Measurements from ENCODE around the gene PTCH1. TPM values are rescaled to one million over a fixed set of nuclear protein-coding genes. Genes with fewer than 3 reads are reported as not detected.

PTCH1 gene
- polyA plus RNA-seq (2011; rRNA removed) (4.8 and 7.7 TPM in 2 replicates), polyA plus RNA-seq (2017; fragmentation: RNase III; extraction: RNeasy Plus Mini Kit Qiagen cat#74134 plus additional on column Dnase treatment) (1.6 to 1.9 TPM (median 1.9 TPM) in 3 replicates), polyA minus RNA-seq (2011; rRNA and poly(A)+ RNA removed) (11.4 and 19.0 TPM in 2 replicates)
- polyA plus RNA-seq (2012; cell fraction: cytosol; rRNA removed) = 2.9 and 4.8 TPM in 2 replicates
- polyA plus RNA-seq (2012; cell fraction: nucleus; rRNA removed) = 8.1 and 8.2 TPM in 2 replicates

GRCh38 chr9:95516734-95517558 lies at the start of gene PTCH1:
Gene PTCH1 (minus strand): TSS chr9:95516971.
- Histone ChIP-seq H3K4me3 (peak within 1 kb of the TSS; percentile 64), H3K4me2 (peak within 1 kb of the TSS; percentile 99), H3K27ac (peak within 1 kb of the TSS; percentile 42 to 79; a peak in 5 of 6 replicates), H3K4me1 (0 out of 3 replicates have a peak, but pooled peaks cover under 1% of the 10 kb centered on the region), H3K9me3 (no peaks in the 10 kb centered on the region)
- DNase-seq (ENCODE audit: low read depth in 1 of 2, low spot score in 1 of 2) = peak; percentile 13 to 42
- TF ChIP-seq MAX (IDR thresholded peaks at IDR 0.05) = peak; percentile 34; the same call in 1 of the 2 replicates
- peak; percentile 77 for TF ChIP-seq USF2 (IDR thresholded peaks at IDR 0.05)
- no peak for TF ChIP-seq NFE2L2 (conservative IDR thresholded peaks at IDR 0.05; ENCODE audit: low read length)
- peak; percentile 31; the same call in 1 of the 2 replicates for TF ChIP-seq E2F6 (IDR thresholded peaks at IDR 0.05; ENCODE audit: borderline replicate concordance, low read depth)
- 0 out of 5 replicates have a peak, but pooled peaks of 1 of the 2 experiments have one; percentile 13 for TF ChIP-seq RAD21 (conservative IDR thresholded peaks at IDR 0.05 in 1 of 2, IDR thresholded peaks at IDR 0.05 in 1 of 2)
- TF ChIP-seq SREBF2 (IDR thresholded peaks at IDR 0.05) = no peak
- POLR2A ChIA-PET = interaction anchor here (1.0 kb wide), 1 partner anchor 358 kb away, joined by 3 read pairs; the partner anchor contains the start of gene ERCC6L2
- CTCF ChIA-PET = interaction anchor here (1.3 to 1.5 kb wide), 2 partner anchors 8 to 13 kb away, joined by 3 to 4 read pairs; no protein-coding TSS in a partner anchor
- peak; percentile 72 to 81 for ATAC-seq
- no peak for FAIRE-seq
- WGBS (ENCODE audit: missing lambda C conversion rate) = 32% methylated on average over 47 of the region's 64 CpGs

- CTCF ChIA-PET = no interaction called here
- no peak for FAIRE-seq
Measured at GRCh38 chr9:95565982-95566381, 49.2 kb upstream of the PTCH1 start.

GRCh38 chr9:95561913-95562312 lies 45.1 kb upstream of the PTCH1 start:
- FAIRE-seq (no peak), DNase-seq (ENCODE audit: low read depth in 1 of 2, low spot score in 1 of 2) (no peak), ATAC-seq (no peak)
- Histone ChIP-seq H3K4me2 (no peak overlapping the region), H3K4me3 (no peak overlapping the region), H3K4me1 (no peaks in the 10 kb centered on the region), H3K27ac (no peak overlapping the region), H3K9me3 (no peaks in the 10 kb centered on the region)
- TF ChIP-seq HDAC2 (IDR thresholded peaks at IDR 0.05) (no peak), NR3C1 (IDR thresholded peaks at IDR 0.05) (no peak), POLR2AphosphoS2 (conservative IDR thresholded peaks at IDR 0.05; ENCODE audit: low read length) (no peak), KDM1A (IDR thresholded peaks at IDR 0.05; ENCODE audit: low read depth) (no peak), ESRRA (IDR thresholded peaks at IDR 0.05; ENCODE audit: borderline replicate concordance, low read length) (no peak), MAX (IDR thresholded peaks at IDR 0.05) (no peak), CBX8 (IDR thresholded peaks at IDR 0.05) (no peak), JUNB (IDR thresholded peaks at IDR 0.05) (no peak)
- POLR2A ChIA-PET = no interaction called here
- CTCF ChIA-PET = interaction anchor here (0.8 kb wide), 1 partner anchor 10 kb away, joined by 3 read pairs; no protein-coding TSS in a partner anchor
- 59% methylated on average over 12 of the region's 12 CpGs for WGBS (ENCODE audit: missing lambda C conversion rate)

More at GRCh38 chr9:95565982-95566381, 49.2 kb upstream of the PTCH1 start:
- WGBS (ENCODE audit: missing lambda C conversion rate) = 74% methylated on average over 5 of the region's 5 CpGs
- no peak for TF ChIP-seq ATOH8 (CRISPR knock-in tag; IDR thresholded peaks at IDR 0.05; ENCODE audit: low read depth)
- TF ChIP-seq TFCP2L1 (CRISPR knock-in tag; IDR thresholded peaks at IDR 0.05) = no peak
- TF ChIP-seq HOXB5 (CRISPR knock-in tag; IDR thresholded peaks at IDR 0.05) = no peak
- TF ChIP-seq E2F6 (IDR thresholded peaks at IDR 0.05; ENCODE audit: borderline replicate concordance, low read depth) = no peak
- no peak for TF ChIP-seq ZC3H11A (IDR thresholded peaks at IDR 0.05)
- TF ChIP-seq TP53 (CRISPR knock-in tag; IDR thresholded peaks at IDR 0.05) = no peak
- no peak for TF ChIP-seq ZNF302 (CRISPR knock-in tag; IDR thresholded peaks at IDR 0.05)
- TF ChIP-seq CBX2 (IDR thresholded peaks at IDR 0.05; ENCODE audit: borderline replicate concordance, low read depth) = no peak
- TF ChIP-seq HOXB13 (CRISPR knock-in tag; IDR thresholded peaks at IDR 0.05; ENCODE audit: low read depth) = no peak
- Histone ChIP-seq H3K4me3 (no peak overlapping the region), H3K27ac (no peak overlapping the region), H3K4me2 (no peak overlapping the region), H3K4me1 (no peaks in the 10 kb centered on the region), H3K9me3 (no peaks in the 10 kb centered on the region)
- ATAC-seq (no peak), DNase-seq (ENCODE audit: low read depth in 1 of 2, low spot score in 1 of 2) (no peak)
- POLR2A ChIA-PET = interaction anchor here (0.7 kb wide), 1 partner anchor 17 kb away, joined by 4 read pairs; no protein-coding TSS in a partner anchor
